Endodermal cell (in vitro differentiated cells): ENCODE results near the gene SNX5. TPM values are rescaled to one million over a fixed set of nuclear protein-coding genes. Genes with fewer than 3 reads are reported as not detected.

Source experiments
- DNase-seq: peaks from one replicate; pipeline ENCODE4 v3.0.0-alpha.2; 2017
- H3K27ac ChIP-seq: 2 replicates; pipeline ENCODE4 v1.5.1; 2013; ENCODE audit warnings: mild to moderate bottlenecking, low read depth, low read length, moderate library complexity
- H3K27me3 ChIP-seq: 2 replicates; pipeline ENCODE4 v1.6.1; 2013; ENCODE audit warnings: mild to moderate bottlenecking, low read length, moderate library complexity; ENCODE audit not compliant: insufficient read depth, control insufficient read depth, poor library complexity, severe bottlenecking
- H3K36me3 ChIP-seq: 2 replicates; pipeline ENCODE4 v1.7.0; 2013; ENCODE audit warnings: mild to moderate bottlenecking, low read length, moderate library complexity; ENCODE audit not compliant: control insufficient read depth, insufficient read depth
- H3K4me1 ChIP-seq: one replicate; pipeline ENCODE4 v1.7.0; 2013; ENCODE audit warnings: low read length; ENCODE audit not compliant: control insufficient read depth, insufficient read depth
- H3K4me3 ChIP-seq: 2 replicates; pipeline ENCODE4 v1.5.1; 2013; ENCODE audit warnings: mild to moderate bottlenecking, low read length, moderate library complexity
- H3K9ac ChIP-seq: 2 replicates; pipeline ENCODE4 v1.6.1; 2013; ENCODE audit warnings: mild to moderate bottlenecking, low read length, moderate library complexity; ENCODE audit not compliant: poor library complexity, severe bottlenecking; ENCODE audit errors: extremely low read depth
- H3K9me3 ChIP-seq: 2 replicates; pipeline ENCODE4 v1.6.1; 2013; ENCODE audit warnings: mild to moderate bottlenecking, low read length, moderate library complexity; ENCODE audit not compliant: control insufficient read depth
- H3K27ac Mint-ChIP-seq: 2 replicates; pipeline ENCODE4 v1.8.0; 2020; ENCODE audit warnings: mixed read lengths
- H3K27me3 Mint-ChIP-seq: 2 replicates; pipeline ENCODE4 v1.8.0; 2021; ENCODE audit warnings: mild to moderate bottlenecking, mixed read lengths; ENCODE audit not compliant: insufficient read depth
- H3K36me3 Mint-ChIP-seq: 2 replicates; pipeline ENCODE4 v1.8.0; 2020; ENCODE audit warnings: low read depth, mixed read lengths
- H3K4me1 Mint-ChIP-seq: 2 replicates; pipeline ENCODE4 v1.8.0; 2020; ENCODE audit warnings: mixed read lengths
- H3K4me3 Mint-ChIP-seq: 2 replicates; pipeline ENCODE4 v1.8.0; 2020; ENCODE audit warnings: mild to moderate bottlenecking, moderate library complexity, mixed read lengths
- H3K9me3 Mint-ChIP-seq: 2 replicates; pipeline ENCODE4 v1.8.0; 2020; ENCODE audit warnings: mild to moderate bottlenecking, mixed read lengths
- WGBS, 2 experiments: methylation state at CpG; one replicate each; pipeline versions ENCODE4 v1.1.5 to v1.1.7; 2013; ENCODE audit warnings: missing lambda C conversion rate in 2 of 2, mixed read lengths in 1 of 2; ENCODE audit not compliant: insufficient coverage in 1 of 2, insufficient read length in 1 of 2; 5-methylcytosine and 5-hydroxymethylcytosine counted together
- total RNA-seq, 2 donors: library from RNA; stranded (reverse); fragmentation: NEBNext Ultra II Directional in 1 of 2; extraction: Animal tissue kit (Norgen Biotek cat#: 25700) in 1 of 2; gene quantifications; 2 replicates in 1 of 2; 3 replicates in 1 of 2; pipeline ENCODE4 v1.2.1, GENCODE V29; 2021
- TF ChIP-seq, protein P1 (sequence below): fragments of 200-600 bp; sonication (generic); conservative IDR thresholded peaks from 2 replicates; pipeline ENCODE4 v1.5.0; 2021; ENCODE audit warnings: antibody characterized with exemption, mild to moderate bottlenecking

The SNX5 gene
- total RNA-seq, 2 donors from 2014 or later, result 170 to 171 TPM

DNA sequence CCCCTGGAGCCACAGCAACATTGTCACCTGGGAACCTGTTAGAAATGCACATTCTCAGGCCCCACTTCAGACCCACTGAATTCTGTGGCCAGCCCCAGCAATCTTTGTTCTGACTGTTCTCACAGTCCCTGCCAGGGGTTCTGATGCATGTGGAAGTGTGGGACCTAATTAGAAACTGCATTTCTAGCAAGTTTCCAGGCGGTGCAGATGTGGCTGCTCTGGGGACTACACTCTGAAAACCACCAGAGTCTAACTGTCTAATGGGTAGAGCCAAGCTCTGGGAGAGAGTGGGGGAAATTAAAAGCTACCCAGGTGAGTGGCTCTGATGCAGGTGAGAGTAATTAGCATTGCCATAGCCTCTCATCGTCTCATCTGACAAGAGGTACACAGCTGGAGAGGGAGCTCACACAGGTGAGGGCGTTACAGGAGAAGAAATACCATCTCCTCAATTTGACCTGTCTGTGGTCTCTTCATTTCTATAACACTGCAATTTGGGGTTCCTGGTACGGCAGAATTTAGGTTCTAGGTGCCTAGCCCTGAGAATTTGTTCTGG lies 66.0 kb downstream of the SNX5 start:
- peaks cover 5% of the 10 kb centered on the region for H3K27me3 Mint-ChIP-seq
- H3K27ac Mint-ChIP-seq, result no peak overlapping the region
- H3K36me3 Mint-ChIP-seq, result no peaks in the 10 kb centered on the region
- Histone ChIP-seq H3K36me3 (no peaks in the 10 kb centered on the region), H3K27ac (no peak overlapping the region), H3K9me3 (no peaks in the 10 kb centered on the region), H3K9ac (no peak overlapping the region), H3K4me3 (no peak overlapping the region), H3K27me3 (no peaks in the 10 kb centered on the region), H3K4me1 (no peaks in the 10 kb centered on the region)
- H3K4me3 Mint-ChIP-seq, result no peak overlapping the region
- no peaks in the 10 kb centered on the region for H3K4me1 Mint-ChIP-seq
- 86 to 100% methylated on average over 1 to 4 of the region's 4 CpGs for WGBS, 2 experiments
- no peak for DNase-seq
- TF ChIP-seq, protein P1, sequence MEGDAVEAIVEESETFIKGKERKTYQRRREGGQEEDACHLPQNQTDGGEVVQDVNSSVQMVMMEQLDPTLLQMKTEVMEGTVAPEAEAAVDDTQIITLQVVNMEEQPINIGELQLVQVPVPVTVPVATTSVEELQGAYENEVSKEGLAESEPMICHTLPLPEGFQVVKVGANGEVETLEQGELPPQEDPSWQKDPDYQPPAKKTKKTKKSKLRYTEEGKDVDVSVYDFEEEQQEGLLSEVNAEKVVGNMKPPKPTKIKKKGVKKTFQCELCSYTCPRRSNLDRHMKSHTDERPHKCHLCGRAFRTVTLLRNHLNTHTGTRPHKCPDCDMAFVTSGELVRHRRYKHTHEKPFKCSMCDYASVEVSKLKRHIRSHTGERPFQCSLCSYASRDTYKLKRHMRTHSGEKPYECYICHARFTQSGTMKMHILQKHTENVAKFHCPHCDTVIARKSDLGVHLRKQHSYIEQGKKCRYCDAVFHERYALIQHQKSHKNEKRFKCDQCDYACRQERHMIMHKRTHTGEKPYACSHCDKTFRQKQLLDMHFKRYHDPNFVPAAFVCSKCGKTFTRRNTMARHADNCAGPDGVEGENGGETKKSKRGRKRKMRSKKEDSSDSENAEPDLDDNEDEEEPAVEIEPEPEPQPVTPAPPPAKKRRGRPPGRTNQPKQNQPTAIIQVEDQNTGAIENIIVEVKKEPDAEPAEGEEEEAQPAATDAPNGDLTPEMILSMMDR, result no peak
- no peaks in the 10 kb centered on the region for H3K9me3 Mint-ChIP-seq

DNA sequence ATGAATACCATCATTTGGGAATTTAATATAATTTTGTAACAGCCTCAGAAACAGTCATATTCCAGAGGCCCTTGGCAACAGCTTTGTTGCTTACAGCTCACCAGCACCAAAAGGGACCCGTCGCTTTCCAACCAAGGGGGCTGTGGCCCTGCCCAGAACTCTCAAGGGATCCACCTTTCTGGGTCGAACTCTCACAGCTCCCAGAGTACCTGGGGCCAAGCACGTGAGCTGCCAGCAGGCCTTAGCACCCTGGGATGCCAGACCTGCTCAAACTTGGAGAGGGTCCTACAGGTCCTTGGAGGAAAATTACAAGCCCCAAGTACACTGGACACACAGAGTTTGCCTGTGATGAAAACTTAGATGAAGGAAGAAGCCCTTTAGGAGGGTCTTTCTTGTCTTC lies 66.6 kb downstream of the SNX5 start:
- Histone ChIP-seq H3K9me3 (no peaks in the 10 kb centered on the region), H3K27me3 (no peaks in the 10 kb centered on the region), H3K36me3 (no peaks in the 10 kb centered on the region), H3K4me1 (no peaks in the 10 kb centered on the region), H3K9ac (no peak overlapping the region), H3K27ac (no peak overlapping the region), H3K4me3 (no peak overlapping the region)
- no peak overlapping the region for H3K27ac Mint-ChIP-seq
- H3K4me3 Mint-ChIP-seq, result no peak overlapping the region
- H3K36me3 Mint-ChIP-seq, result no peaks in the 10 kb centered on the region
- 89 to 100% methylated on average over 2 to 4 of the region's 4 CpGs for WGBS, 2 experiments
- H3K27me3 Mint-ChIP-seq, result peaks cover 5% of the 10 kb centered on the region
- DNase-seq, result no peak
- H3K9me3 Mint-ChIP-seq, result no peaks in the 10 kb centered on the region
- no peaks in the 10 kb centered on the region for H3K4me1 Mint-ChIP-seq
- TF ChIP-seq, protein P1, result no peak

DNA sequence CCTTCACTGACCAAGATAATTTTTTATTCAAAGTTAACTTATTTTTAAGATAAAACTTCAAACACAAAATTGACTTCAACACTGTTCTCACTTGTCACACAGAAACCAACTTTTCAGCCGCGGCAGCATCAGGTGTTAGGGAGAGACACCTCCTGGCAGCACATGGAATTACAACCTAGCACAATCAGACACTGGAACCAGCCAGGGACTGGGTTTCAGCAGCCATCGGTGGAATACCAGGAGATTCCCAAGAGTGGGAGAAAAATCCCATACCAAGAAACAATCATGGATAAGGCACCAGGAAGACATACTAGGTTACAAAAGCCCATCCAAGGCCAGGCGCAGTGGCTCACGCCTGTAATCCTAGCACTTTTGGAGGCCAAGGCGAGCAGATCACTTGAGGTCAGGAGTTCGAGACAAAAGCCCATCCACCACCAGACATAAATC lies 70.0 kb downstream of the SNX5 start:
- peaks cover 3% of the 10 kb centered on the region for H3K27me3 Mint-ChIP-seq
- peaks cover 3% of the 10 kb centered on the region for H3K4me1 ChIP-seq
- no peaks in the 10 kb centered on the region for H3K9me3 ChIP-seq
- H3K36me3 ChIP-seq, result no peaks in the 10 kb centered on the region
- no peaks in the 10 kb centered on the region for H3K9me3 Mint-ChIP-seq
- peak; percentile 90 for DNase-seq
- no peaks in the 10 kb centered on the region for H3K36me3 Mint-ChIP-seq
- 58 to 62% methylated on average over 6 to 7 of the region's 7 CpGs for WGBS, 2 experiments
- H3K4me3 Mint-ChIP-seq, result no peak overlapping the region
- H3K27me3 ChIP-seq, result no peaks in the 10 kb centered on the region
- H3K4me1 Mint-ChIP-seq, result peaks cover 15% of the 10 kb centered on the region
- no peak overlapping the region for H3K27ac Mint-ChIP-seq
- H3K27ac ChIP-seq, result no peak overlapping the region
- no peak overlapping the region for H3K9ac ChIP-seq
- no peak overlapping the region for H3K4me3 ChIP-seq
- TF ChIP-seq, protein P1, result peak; percentile 97
